GM12878 (cell line): ENCODE measurements around the gene USP4. TPM values are rescaled to one million over a fixed set of nuclear protein-coding genes. Genes with fewer than 3 reads are reported as not detected.

Experiments
- BACH1 ChIP-seq: fragments of 450-650 bp; IDR thresholded peaks from 2 replicates; pipeline ENCODE4 v1.6.1; 2017; ENCODE audit warnings: mild to moderate bottlenecking, borderline replicate concordance
- BRCA1 ChIP-seq: IDR thresholded peaks from 2 replicates; pipeline ENCODE4 v1.6.1; 2011; ENCODE audit warnings: low read depth, low read length, improper control_type of control experiment
- CBX3 ChIP-seq: fragments of 200-600 bp; sonication (generic); IDR thresholded peaks from 2 replicates; pipeline ENCODE4 v1.6.1; 2016; ENCODE audit warnings: low read depth, borderline replicate concordance
- CBX5 ChIP-seq: sonication (generic); IDR thresholded peaks from 2 replicates; pipeline ENCODE4 v1.6.1; 2016; ENCODE audit warnings: low read depth, moderate library complexity, mild to moderate bottlenecking, inconsistent platforms
- CHD1 ChIP-seq: IDR thresholded peaks from 2 replicates; pipeline ENCODE4 v1.6.1; 2012; ENCODE audit warnings: low read depth, low read length, improper control_type of control experiment
- CHD2 ChIP-seq: IDR thresholded peaks from 2 replicates; pipeline ENCODE4 v1.6.1; 2011; ENCODE audit warnings: low read depth, low read length, improper control_type of control experiment, borderline replicate concordance
- ETV6 ChIP-seq, 2 experiments: fragments of 450-650 bp in 1 of 2; IDR thresholded peaks in 1 of 2; conservative IDR thresholded peaks in 1 of 2; 2 replicates each; pipeline ENCODE4 v1.6.1; 2014; ENCODE audit warnings: antibody characterized with exemption in 1 of 2, borderline replicate concordance in 1 of 2, low read depth in 1 of 2, mild to moderate bottlenecking in 1 of 2, moderate library complexity in 1 of 2
- FOXK2 ChIP-seq: fragments of 450-650 bp; IDR thresholded peaks from 2 replicates; pipeline ENCODE4 v1.6.1; 2017; ENCODE audit warnings: mild to moderate bottlenecking, moderate library complexity
- GATAD2B ChIP-seq: fragments of 450-650 bp; conservative IDR thresholded peaks from 2 replicates; pipeline ENCODE4 v1.6.1; 2017; ENCODE audit warnings: low read depth, mild to moderate bottlenecking, moderate library complexity
- IRF3 ChIP-seq: fragments of 450-650 bp; IDR thresholded peaks from 2 replicates; pipeline ENCODE4 v1.6.1; 2014; ENCODE audit warnings: mild to moderate bottlenecking
- IRF5 ChIP-seq: fragments of 450-650 bp; IDR thresholded peaks from 2 replicates; pipeline ENCODE4 v1.6.1; 2017; ENCODE audit warnings: borderline replicate concordance
- MEF2B ChIP-seq: fragments of 450-650 bp; IDR thresholded peaks from 2 replicates; pipeline ENCODE4 v1.6.1; 2018; ENCODE audit warnings: mild to moderate bottlenecking, moderate library complexity; ENCODE audit not compliant: partially characterized antibody, poor library complexity, severe bottlenecking
- NFYA ChIP-seq: IDR thresholded peaks from 2 replicates; pipeline ENCODE4 v1.6.1; 2011; ENCODE audit warnings: low read depth, mild to moderate bottlenecking, low read length, improper control_type of control experiment, borderline replicate concordance
- NFYB ChIP-seq: IDR thresholded peaks from 2 replicates; pipeline ENCODE4 v1.6.1; 2011; ENCODE audit warnings: low read depth, mild to moderate bottlenecking, low read length, improper control_type of control experiment, moderate library complexity; ENCODE audit not compliant: insufficient read depth
- NR2C2 ChIP-seq: IDR thresholded peaks from 2 replicates; pipeline ENCODE4 v1.6.1; 2011; ENCODE audit warnings: borderline replicate concordance, low read depth; ENCODE audit not compliant: control insufficient read depth, insufficient read length
- PML ChIP-seq: IDR thresholded peaks from 2 replicates; pipeline ENCODE4 v1.6.1; 2012; ENCODE audit warnings: low read length, inconsistent platforms
- POLR2A ChIP-seq: IDR thresholded peaks from 2 replicates; pipeline ENCODE4 v1.6.1; 2011; ENCODE audit warnings: low read depth, mild to moderate bottlenecking, low read length
- RAD21 ChIP-seq: IDR thresholded peaks from 2 replicates; pipeline ENCODE4 v1.6.1; 2011; ENCODE audit warnings: mild to moderate bottlenecking, low read depth, low read length, moderate library complexity; ENCODE audit not compliant: insufficient read depth
- SIX5 ChIP-seq: IDR thresholded peaks from 2 replicates; pipeline ENCODE4 v1.6.1; 2011; ENCODE audit warnings: mild to moderate bottlenecking, low read depth, low read length, moderate library complexity; ENCODE audit not compliant: severe bottlenecking
- SUPT20H ChIP-seq: IDR thresholded peaks from 2 replicates; pipeline ENCODE4 v1.6.1; 2011; ENCODE audit warnings: low read depth, mild to moderate bottlenecking, low read length, moderate library complexity, borderline replicate concordance; ENCODE audit not compliant: control insufficient read depth
- TAF1 ChIP-seq: IDR thresholded peaks from 2 replicates; pipeline ENCODE4 v1.6.1; 2011; ENCODE audit warnings: mild to moderate bottlenecking, low read depth, low read length, borderline replicate concordance
- YBX1 ChIP-seq: fragments of 450-650 bp; IDR thresholded peaks from 2 replicates; pipeline ENCODE4 v1.6.1; 2016; ENCODE audit warnings: antibody characterized with exemption
- ZBED1 ChIP-seq: IDR thresholded peaks from 2 replicates; pipeline ENCODE4 v1.6.1; 2016; ENCODE audit warnings: borderline replicate concordance
- ZBTB4 ChIP-seq: fragments of 450-650 bp; formaldehyde crosslinking; IDR thresholded peaks from 2 replicates; pipeline ENCODE4 v1.4.0; 2022; ENCODE audit warnings: mild to moderate bottlenecking, moderate library complexity
- polyA plus RNA-seq, 11 experiments: library from polyadenylated mRNA; depleted of rRNA in 4 of 11; unstranded in 6 of 11; stranded (reverse) in 5 of 11; fragments of >200 nt; fragmentation: Nextera tagmentation in 4 of 11; fragmentation: Illumina TruSeq in 1 of 11; extraction: Ambion mirVana in 4 of 11; extraction: Trizol in 1 of 11; gene quantifications; 1 replicate in 1 of 11; 2 replicates in 10 of 11; pipeline versions ENCODE4 v1.2.1 to v1.2.3, GENCODE V29; 2011 to 2016; ENCODE audit warnings: inconsistent platforms in 2 of 11, missing spikeins in 2 of 11, low read depth in 1 of 11
- total RNA-seq, 4 experiments: library from RNA; depleted of rRNA in 3 of 4; stranded (reverse); fragments of >200 nt in 3 of 4; fragmentation: Illumina TruSeq in 1 of 4; extraction: Trizol in 1 of 4; gene quantifications; 2 replicates each; pipeline versions ENCODE4 v1.2.1 to v1.2.3, GENCODE V29; 2013 to 2021

The USP4 gene
- total and polyA plus RNA-seq, 10 of the 15 experiments (the other 5 are each of a cell fraction or from before 2014, with no cell fraction given) = 26.5 to 77.1 (median 66.0) TPM

GRCh38 chr3:49358217-49358883 is 18.5 kb upstream of the USP4 start, which contains the start of gene GPX1 (continued):
- TF ChIP-seq NFYB = peak; percentile 71; the same call in 1 of the 2 replicates
- TF ChIP-seq POLR2A = peak; percentile 79
- TF ChIP-seq PML = peak; percentile 93
- no peak for TF ChIP-seq SUPT20H
- TF ChIP-seq TAF1 = peak; percentile 64; the same call in 1 of the 2 replicates
- TF ChIP-seq CHD1 = no peak
- no peak for TF ChIP-seq BRCA1
- no peak for TF ChIP-seq ZBTB4
- TF ChIP-seq CHD2 = no peak
- no peak for TF ChIP-seq NR2C2
- TF ChIP-seq BACH1 = peak; percentile 60
- peak; percentile 45 for TF ChIP-seq MEF2B
- TF ChIP-seq YBX1 = no peak
- no peak for TF ChIP-seq SIX5
- peak in 1 of 2 experiments; percentile 54; a peak in 1 of 4 replicates for TF ChIP-seq ETV6 (conservative IDR thresholded peaks at IDR 0.05 in 1 of 2, IDR thresholded peaks at IDR 0.05 in 1 of 2; ENCODE audit: borderline replicate concordance in 1 of 2, low read depth in 1 of 2)
- no peak for TF ChIP-seq FOXK2
- peak; percentile 39; the same call in 1 of the 2 replicates for TF ChIP-seq ZBED1
- no peak for TF ChIP-seq CBX3
- no peak for TF ChIP-seq CBX5
- 0 out of 2 replicates have a peak, but pooled peaks have one; percentile 26 for TF ChIP-seq IRF3
- TF ChIP-seq NFYA = no peak
- TF ChIP-seq IRF5 = no peak
- TF ChIP-seq RAD21 = no peak
- peak; percentile 91; the same call in 1 of the 2 replicates for TF ChIP-seq GATAD2B
